ENCODE measurements around the gene MYO18B.

Gene MYO18B

DNA sequence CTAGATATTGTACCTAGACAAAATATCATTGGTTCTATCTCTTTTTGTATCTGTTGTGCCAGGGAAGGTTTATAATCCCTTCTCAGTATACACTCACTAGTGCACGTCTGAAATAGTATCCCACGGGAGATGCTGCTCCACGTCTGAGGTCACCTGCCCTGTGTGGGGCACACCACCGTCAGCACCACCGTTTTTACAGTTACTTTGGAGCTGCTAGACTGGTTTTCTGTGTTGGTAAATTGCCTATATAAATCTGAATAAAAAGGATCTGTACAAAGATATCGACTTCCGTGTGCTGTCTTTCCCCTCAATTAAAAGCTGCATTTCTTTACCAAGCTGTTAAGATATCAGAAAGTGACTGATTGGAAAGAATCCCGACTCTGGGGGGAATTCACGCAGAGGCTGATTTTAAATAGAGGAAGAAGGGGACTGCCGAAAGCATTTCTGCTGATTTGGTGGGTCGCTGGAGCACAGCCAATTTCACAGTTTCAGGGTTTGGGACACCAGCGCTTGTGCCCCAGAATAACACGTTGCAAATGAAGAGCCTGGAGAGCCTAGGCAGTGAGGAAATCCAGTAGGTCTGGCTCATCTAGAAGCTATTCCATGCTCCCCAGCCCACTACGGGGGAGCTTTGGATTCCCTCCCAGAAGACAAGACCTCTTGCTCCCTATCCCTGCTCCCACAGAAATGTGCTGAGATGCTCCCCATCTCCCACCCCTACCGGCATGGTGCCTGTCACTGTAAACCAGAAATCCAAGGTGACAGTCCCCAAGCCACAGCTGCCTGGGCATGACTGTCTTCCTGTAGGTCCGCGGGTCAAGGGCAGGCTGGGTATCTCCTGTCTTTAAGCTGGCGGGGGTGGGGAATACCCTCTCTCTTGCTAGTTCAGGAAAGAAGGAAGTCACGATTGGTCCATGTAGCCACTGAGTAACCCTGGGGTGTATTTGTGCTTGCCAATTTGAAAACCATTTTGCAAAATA is 12.7 kb upstream of the MYO18B start:
- H3K4me1 ChIP-seq (ENCODE audit: control insufficient read depth, insufficient read depth, low read length) = no peaks in the 10 kb centered on the region
- H3K27me3 ChIP-seq (ENCODE audit: control insufficient read depth, insufficient read depth, low read length, poor library complexity, severe bottlenecking) = no peaks in the 10 kb centered on the region
- no peaks in the 10 kb centered on the region for H3K36me3 ChIP-seq (ENCODE audit: control insufficient read depth, insufficient read depth, low read length)
- H3K9me3 ChIP-seq (ENCODE audit: control insufficient read depth, low read length) = no peaks in the 10 kb centered on the region
- no peak overlapping the region for H3K27ac ChIP-seq (ENCODE audit: insufficient read depth, low read depth, low read length, poor library complexity, severe bottlenecking)
- WGBS, 2 experiments = 91 to 93% methylated on average over 19 of the region's 19 CpGs
- no peak overlapping the region for H3K4me3 ChIP-seq (ENCODE audit: insufficient read depth, low read depth, low read length)

DNA sequence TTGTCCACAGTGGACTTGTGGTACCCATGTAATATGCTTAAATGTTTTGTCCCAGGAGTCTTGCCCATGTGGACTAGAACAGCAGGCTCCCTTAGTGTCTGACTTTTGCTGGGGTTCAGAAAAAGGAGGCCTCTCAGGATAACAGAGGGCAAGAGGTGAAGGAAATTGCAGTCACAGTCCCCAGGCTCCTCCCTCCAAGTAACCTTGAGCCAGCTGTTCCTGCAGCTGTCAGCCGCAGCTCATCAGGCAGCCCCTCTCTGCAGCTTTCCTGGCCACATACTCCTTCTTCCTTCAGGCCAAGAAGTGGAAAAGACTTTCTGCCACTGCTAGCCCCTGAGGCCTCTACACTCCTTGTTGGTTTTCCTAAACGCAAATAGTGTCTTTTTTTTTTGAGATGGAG is 6.3 kb upstream of the MYO18B start:
- no peaks in the 10 kb centered on the region for H3K27me3 ChIP-seq (ENCODE audit: control insufficient read depth, insufficient read depth, low read length, poor library complexity, severe bottlenecking)
- no peaks in the 10 kb centered on the region for H3K36me3 ChIP-seq (ENCODE audit: control insufficient read depth, insufficient read depth, low read length)
- no peak overlapping the region for H3K27ac ChIP-seq (ENCODE audit: insufficient read depth, low read depth, low read length, poor library complexity, severe bottlenecking)
- WGBS, 2 experiments = 85 to 90% methylated on average over 2 of the region's 2 CpGs
- H3K9me3 ChIP-seq (ENCODE audit: control insufficient read depth, low read length) = no peaks in the 10 kb centered on the region
- no peaks in the 10 kb centered on the region for H3K4me1 ChIP-seq (ENCODE audit: control insufficient read depth, insufficient read depth, low read length)
- H3K4me3 ChIP-seq (ENCODE audit: insufficient read depth, low read depth, low read length) = no peak overlapping the region

DNA sequence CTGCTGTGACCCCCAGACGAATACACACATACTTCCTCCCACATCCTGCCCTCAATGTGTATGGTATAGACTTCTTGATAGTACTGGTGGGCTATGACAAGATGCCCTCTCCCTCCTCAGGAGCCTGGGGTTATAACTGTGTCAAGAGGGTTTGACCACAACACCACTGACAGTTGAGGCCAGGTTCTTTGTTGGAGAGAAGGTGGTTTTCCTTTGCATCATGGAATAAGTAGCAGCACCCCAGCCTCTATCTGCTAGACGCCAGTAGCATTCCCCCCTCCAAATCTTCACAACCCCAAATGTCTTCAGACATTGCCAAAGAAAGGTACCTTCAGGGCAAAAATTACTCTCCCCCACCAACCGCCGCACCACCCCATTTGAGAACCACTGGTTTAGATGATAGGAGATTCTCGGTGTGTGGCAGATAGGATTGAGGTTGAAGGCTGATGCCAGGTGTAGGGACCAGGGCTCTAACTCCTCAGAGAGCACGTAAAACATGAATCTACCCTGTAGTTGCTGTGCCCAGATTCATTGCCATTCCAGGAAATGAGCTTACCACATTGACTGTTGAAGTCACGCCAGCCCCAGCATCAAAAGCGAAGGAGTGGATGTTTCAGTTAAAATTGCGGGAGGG is 5.5 kb upstream of the MYO18B start:
- Histone ChIP-seq H3K27ac (ENCODE audit: insufficient read depth, low read depth, low read length, poor library complexity, severe bottlenecking) (no peak overlapping the region), H3K36me3 (ENCODE audit: control insufficient read depth, insufficient read depth, low read length) (no peaks in the 10 kb centered on the region), H3K27me3 (ENCODE audit: control insufficient read depth, insufficient read depth, low read length, poor library complexity, severe bottlenecking) (no peaks in the 10 kb centered on the region), H3K4me3 (ENCODE audit: insufficient read depth, low read depth, low read length) (no peak overlapping the region), H3K4me1 (ENCODE audit: control insufficient read depth, insufficient read depth, low read length) (no peaks in the 10 kb centered on the region), H3K9me3 (ENCODE audit: control insufficient read depth, low read length) (no peaks in the 10 kb centered on the region)
- WGBS, 2 experiments = 91 to 94% methylated on average over 7 to 8 of the region's 9 CpGs

DNA sequence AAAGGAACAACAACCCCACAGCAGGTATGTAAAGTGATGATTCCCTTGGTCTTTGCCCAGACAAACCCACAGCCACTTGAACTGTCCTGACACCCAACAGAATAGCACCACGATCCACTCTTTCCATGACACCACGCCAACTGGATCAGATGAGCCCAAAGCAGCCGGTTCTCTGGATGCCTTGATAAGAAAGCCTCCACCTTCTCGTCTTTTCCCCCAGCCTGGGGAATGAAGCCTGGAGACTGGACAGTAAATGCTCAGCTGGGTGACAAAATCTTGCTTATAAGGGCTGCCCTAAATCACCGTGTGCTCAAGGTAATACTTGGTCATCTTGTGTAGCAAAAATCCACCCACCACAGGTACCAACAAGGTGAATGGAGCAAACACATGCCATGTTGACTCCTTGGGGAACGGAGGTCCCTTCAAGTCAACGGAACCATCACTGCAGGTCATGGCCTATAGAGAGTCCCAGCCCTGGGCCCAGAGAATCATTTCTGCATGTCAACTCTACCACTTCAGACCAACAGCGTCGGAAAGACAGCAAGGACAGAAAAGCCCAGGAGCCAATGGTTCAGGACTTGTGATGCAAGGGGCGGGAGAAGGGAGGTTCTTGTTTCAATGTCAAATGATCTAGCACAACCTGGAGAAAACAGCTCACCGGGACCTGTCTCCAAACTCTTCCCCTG is 2.2 kb upstream of the MYO18B start:
- no peaks in the 10 kb centered on the region for H3K27me3 ChIP-seq (ENCODE audit: control insufficient read depth, insufficient read depth, low read length, poor library complexity, severe bottlenecking)
- H3K27ac ChIP-seq (ENCODE audit: insufficient read depth, low read depth, low read length, poor library complexity, severe bottlenecking) = no peak overlapping the region
- H3K4me3 ChIP-seq (ENCODE audit: insufficient read depth, low read depth, low read length) = no peak overlapping the region
- H3K36me3 ChIP-seq (ENCODE audit: control insufficient read depth, insufficient read depth, low read length) = no peaks in the 10 kb centered on the region
- no peaks in the 10 kb centered on the region for H3K4me1 ChIP-seq (ENCODE audit: control insufficient read depth, insufficient read depth, low read length)
- no peaks in the 10 kb centered on the region for H3K9me3 ChIP-seq (ENCODE audit: control insufficient read depth, low read length)
- 94 to 95% methylated on average over 11 of the region's 11 CpGs for WGBS, 2 experiments

DNA sequence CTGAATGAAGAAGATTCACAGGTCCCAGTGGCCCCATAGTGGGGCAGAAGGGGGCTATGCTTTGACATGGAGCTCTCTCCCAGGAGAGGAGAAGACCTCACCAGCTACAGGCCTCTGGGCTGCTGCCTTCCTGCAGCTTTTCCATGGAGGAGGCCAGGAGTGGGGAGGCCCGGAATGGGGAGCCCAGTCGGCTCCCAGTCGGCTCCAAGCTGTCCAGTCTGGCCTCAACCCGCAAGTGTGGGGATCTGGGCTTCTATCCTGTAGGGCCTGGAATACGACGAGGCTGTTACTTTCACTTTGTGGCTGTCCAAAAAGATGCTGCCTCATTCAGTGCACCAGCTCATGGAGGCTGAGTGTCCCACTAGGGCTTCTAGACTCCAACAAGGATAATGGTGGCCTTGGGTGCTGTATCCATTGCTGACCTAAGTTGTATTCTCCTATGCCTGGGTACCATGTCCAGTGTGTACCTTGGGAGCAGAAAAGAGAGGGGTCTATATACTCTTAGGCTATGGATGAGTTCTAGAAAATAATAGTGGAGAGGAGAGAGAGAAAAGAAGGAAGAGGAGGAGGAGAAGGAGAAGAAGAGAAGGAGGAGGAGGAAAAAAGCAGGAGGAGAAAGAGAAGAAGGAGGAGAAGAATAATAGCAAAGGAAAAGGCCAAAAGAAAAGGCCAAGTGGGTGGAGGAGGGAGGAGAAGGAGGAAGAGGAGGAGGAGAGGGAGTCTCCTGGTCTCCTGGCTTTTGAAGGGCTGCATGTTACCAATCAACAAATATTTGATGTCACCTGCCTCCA is 1.1 kb downstream of the MYO18B start:
- no peaks in the 10 kb centered on the region for H3K36me3 ChIP-seq (ENCODE audit: control insufficient read depth, insufficient read depth, low read length)
- no peak overlapping the region for H3K4me3 ChIP-seq (ENCODE audit: insufficient read depth, low read depth, low read length)
- no peaks in the 10 kb centered on the region for H3K9me3 ChIP-seq (ENCODE audit: control insufficient read depth, low read length)
- no peak overlapping the region for H3K27ac ChIP-seq (ENCODE audit: insufficient read depth, low read depth, low read length, poor library complexity, severe bottlenecking)
- H3K27me3 ChIP-seq (ENCODE audit: control insufficient read depth, insufficient read depth, low read length, poor library complexity, severe bottlenecking) = no peaks in the 10 kb centered on the region
- 93 to 94% methylated on average over 6 of the region's 6 CpGs for WGBS, 2 experiments
- H3K4me1 ChIP-seq (ENCODE audit: control insufficient read depth, insufficient read depth, low read length) = no peaks in the 10 kb centered on the region

DNA sequence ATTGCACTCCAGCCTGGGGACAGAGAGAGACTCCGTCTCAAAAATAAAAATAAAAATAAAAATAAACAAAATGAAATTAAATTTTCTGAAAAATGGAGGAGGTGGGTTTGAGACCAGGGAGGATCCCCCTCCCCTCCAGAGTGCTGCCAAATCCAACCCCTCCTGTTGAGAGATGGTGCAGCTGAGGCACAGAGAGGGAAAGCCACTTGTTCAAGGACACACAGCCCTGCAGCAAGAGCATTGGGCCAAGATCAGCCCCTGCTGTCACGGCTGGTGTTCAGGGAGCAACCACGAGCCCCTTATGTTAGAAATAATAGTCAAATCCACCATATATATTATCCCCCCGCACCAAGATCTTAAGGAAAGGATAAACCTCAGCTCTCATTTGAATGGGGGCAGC is 2.7 kb downstream of the MYO18B start:
- Histone ChIP-seq H3K27me3 (ENCODE audit: control insufficient read depth, insufficient read depth, low read length, poor library complexity, severe bottlenecking) (no peaks in the 10 kb centered on the region), H3K27ac (ENCODE audit: insufficient read depth, low read depth, low read length, poor library complexity, severe bottlenecking) (no peak overlapping the region), H3K4me1 (ENCODE audit: control insufficient read depth, insufficient read depth, low read length) (no peaks in the 10 kb centered on the region), H3K9me3 (ENCODE audit: control insufficient read depth, low read length) (no peaks in the 10 kb centered on the region), H3K4me3 (ENCODE audit: insufficient read depth, low read depth, low read length) (no peak overlapping the region), H3K36me3 (ENCODE audit: control insufficient read depth, insufficient read depth, low read length) (no peaks in the 10 kb centered on the region)
- WGBS, 2 experiments = 89 to 97% methylated on average over 3 of the region's 4 CpGs

DNA sequence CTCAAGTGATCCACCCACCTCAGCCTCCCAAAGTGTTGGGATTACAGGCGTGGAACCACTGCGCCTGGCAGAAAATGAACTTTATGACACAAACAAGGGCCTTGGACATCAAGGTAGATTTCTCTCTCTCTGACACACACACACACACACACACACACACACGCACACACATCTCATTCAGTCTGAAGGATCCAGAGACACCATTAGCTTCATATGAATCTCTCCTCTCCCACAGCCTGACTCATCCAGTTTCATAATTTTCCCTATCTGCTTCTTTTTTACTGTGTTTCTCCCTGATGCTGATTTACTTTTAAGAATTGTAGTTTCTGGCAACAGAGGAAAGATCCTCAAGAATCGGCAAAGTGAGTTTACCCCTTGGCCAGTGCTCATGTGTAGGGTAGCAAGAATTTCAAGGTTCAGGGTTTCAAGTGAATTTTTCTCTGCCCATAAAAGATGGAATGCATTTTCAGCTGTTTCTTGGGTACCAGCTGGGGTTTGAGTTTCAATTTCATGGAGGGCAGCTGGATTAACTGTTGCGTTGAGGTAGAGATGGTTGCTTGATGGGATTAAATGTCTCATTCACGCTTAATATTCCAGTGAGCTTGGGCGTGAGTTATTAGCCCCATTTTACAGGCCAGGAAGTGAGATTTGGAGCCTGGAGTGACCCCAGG is 3.5 kb downstream of the MYO18B start:
- Histone ChIP-seq H3K27ac (ENCODE audit: insufficient read depth, low read depth, low read length, poor library complexity, severe bottlenecking) (no peak overlapping the region), H3K4me1 (ENCODE audit: control insufficient read depth, insufficient read depth, low read length) (no peaks in the 10 kb centered on the region), H3K27me3 (ENCODE audit: control insufficient read depth, insufficient read depth, low read length, poor library complexity, severe bottlenecking) (no peaks in the 10 kb centered on the region), H3K9me3 (ENCODE audit: control insufficient read depth, low read length) (no peaks in the 10 kb centered on the region), H3K36me3 (ENCODE audit: control insufficient read depth, insufficient read depth, low read length) (no peaks in the 10 kb centered on the region), H3K4me3 (ENCODE audit: insufficient read depth, low read depth, low read length) (no peak overlapping the region)
- WGBS, 2 experiments = 91 to 92% methylated on average over 7 of the region's 7 CpGs

DNA sequence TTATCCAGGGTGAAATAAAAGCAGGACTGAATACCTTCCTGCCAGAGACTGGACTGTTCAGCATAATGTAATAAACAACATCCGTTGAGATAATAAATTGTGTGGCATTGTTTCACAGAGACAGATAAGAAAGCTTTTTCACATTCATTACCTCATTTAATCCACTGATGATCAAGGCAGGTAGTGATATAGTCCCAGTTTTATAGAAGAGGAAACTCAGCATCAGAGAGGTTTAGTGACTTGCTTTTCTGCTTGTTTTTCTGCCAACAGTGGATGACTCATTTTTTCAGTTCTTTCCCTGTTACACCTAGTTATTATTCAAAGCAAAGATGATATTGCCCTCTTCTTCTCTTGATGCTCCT is 4.0 kb downstream of the MYO18B start:
- H3K36me3 ChIP-seq (ENCODE audit: control insufficient read depth, insufficient read depth, low read length) = no peaks in the 10 kb centered on the region
- WGBS, 2 experiments = 100% methylated on average over 1 of the region's 1 CpG
- no peak overlapping the region for H3K4me3 ChIP-seq (ENCODE audit: insufficient read depth, low read depth, low read length)
- H3K9me3 ChIP-seq (ENCODE audit: control insufficient read depth, low read length) = no peaks in the 10 kb centered on the region
- H3K27ac ChIP-seq (ENCODE audit: insufficient read depth, low read depth, low read length, poor library complexity, severe bottlenecking) = no peak overlapping the region
- no peaks in the 10 kb centered on the region for H3K4me1 ChIP-seq (ENCODE audit: control insufficient read depth, insufficient read depth, low read length)
- no peaks in the 10 kb centered on the region for H3K27me3 ChIP-seq (ENCODE audit: control insufficient read depth, insufficient read depth, low read length, poor library complexity, severe bottlenecking)

DNA sequence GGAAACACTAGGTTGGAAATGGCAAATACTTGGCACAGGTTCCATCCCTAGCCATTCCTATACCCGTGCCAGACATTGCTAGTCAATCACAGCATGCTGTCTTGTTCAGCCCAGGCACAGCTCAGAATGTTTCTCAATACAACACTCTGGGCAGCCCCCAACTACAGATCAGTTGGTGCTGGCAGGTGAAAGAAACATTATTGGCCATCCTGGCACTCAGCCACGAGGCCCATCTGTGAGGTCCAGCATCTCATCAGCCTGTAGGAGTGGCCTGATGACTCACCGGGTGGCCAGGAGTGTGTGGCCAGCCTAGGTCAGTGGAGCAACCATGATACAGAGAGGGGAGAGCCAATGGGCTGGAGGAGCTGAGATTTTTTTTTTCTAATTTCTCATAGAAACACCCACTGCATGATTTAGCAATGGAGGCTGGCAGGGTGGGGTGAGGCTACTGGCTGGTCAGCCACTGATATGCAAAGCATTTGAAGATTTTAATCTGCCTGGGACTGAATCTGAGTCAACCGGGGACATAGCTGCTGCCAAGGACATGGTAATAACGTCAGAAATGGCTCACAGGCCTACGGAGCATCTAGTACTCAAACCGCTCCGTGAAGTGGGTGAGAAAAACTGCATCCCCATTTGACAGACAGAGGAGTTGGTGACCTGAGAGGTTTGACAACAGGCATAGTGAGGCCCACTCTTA is 5.4 kb downstream of the MYO18B start:
- H3K27ac ChIP-seq (ENCODE audit: insufficient read depth, low read depth, low read length, poor library complexity, severe bottlenecking) = no peak overlapping the region
- H3K4me3 ChIP-seq (ENCODE audit: insufficient read depth, low read depth, low read length) = no peak overlapping the region
- H3K4me1 ChIP-seq (ENCODE audit: control insufficient read depth, insufficient read depth, low read length) = no peaks in the 10 kb centered on the region
- H3K9me3 ChIP-seq (ENCODE audit: control insufficient read depth, low read length) = no peaks in the 10 kb centered on the region
- no peaks in the 10 kb centered on the region for H3K36me3 ChIP-seq (ENCODE audit: control insufficient read depth, insufficient read depth, low read length)
- WGBS, 2 experiments = 89 to 93% methylated on average over 8 of the region's 8 CpGs
- no peaks in the 10 kb centered on the region for H3K27me3 ChIP-seq (ENCODE audit: control insufficient read depth, insufficient read depth, low read length, poor library complexity, severe bottlenecking)
